HepG2 (cell line): ENCODE data around the gene COL9A2. TPM values are rescaled to one million over a fixed set of nuclear protein-coding genes. Genes with fewer than 3 reads are reported as not detected.
A peak's percentile ranks its signal among the peaks of the same experiment; 100 is the strongest.

ENCODE experiments used
- ARNT ChIP-seq: fragments of 450-650 bp; IDR thresholded peaks from 2 replicates; pipeline ENCODE4 v1.6.1; 2017
- ARNT2 ChIP-seq: sonication (generic); formaldehyde crosslinking; IDR thresholded peaks from 2 replicates; pipeline ENCODE4 v1.8.0; 2022; ENCODE audit warnings: mild to moderate bottlenecking, low read depth, missing genetic modification reagents, moderate library complexity
- CBX2 ChIP-seq, 2 experiments: fragments of 200-600 bp in 1 of 2; sonication (generic); formaldehyde crosslinking in 1 of 2; IDR thresholded peaks; 2 replicates each; pipeline versions ENCODE4 v1.7.0 to v1.8.1; 2018 to 2022; ENCODE audit warnings: low read depth in 2 of 2, low read length in 1 of 2, mild to moderate bottlenecking in 1 of 2, missing genetic modification reagents in 1 of 2
- CERS6 ChIP-seq: sonication (generic); formaldehyde crosslinking; IDR thresholded peaks from 2 replicates; pipeline ENCODE4 v1.5.0; 2020; ENCODE audit warnings: missing genetic modification reagents
- ELF3 ChIP-seq: IDR thresholded peaks from 2 replicates; pipeline ENCODE4 v1.6.1; 2016; ENCODE audit warnings: missing genetic modification reagents, missing compliant biosample characterization
- GABPB1 ChIP-seq: IDR thresholded peaks from 2 replicates; pipeline ENCODE4 v1.6.1; 2016; ENCODE audit warnings: mild to moderate bottlenecking, missing genetic modification reagents, moderate library complexity, missing compliant biosample characterization
- HES4 ChIP-seq: sonication (generic); formaldehyde crosslinking; IDR thresholded peaks from 2 replicates; pipeline ENCODE4 v1.9.0; 2021; ENCODE audit warnings: mild to moderate bottlenecking, missing genetic modification reagents, borderline replicate concordance
- KDM5B ChIP-seq: sonication (generic); formaldehyde crosslinking; IDR thresholded peaks from 2 replicates; pipeline ENCODE4 v1.4.0; 2020; ENCODE audit warnings: missing genetic modification reagents, mild to moderate bottlenecking, borderline replicate concordance
- KLF12 ChIP-seq: sonication (generic); formaldehyde crosslinking; IDR thresholded peaks from 2 replicates; pipeline ENCODE4 v1.4.0; 2020; ENCODE audit warnings: missing genetic modification reagents, borderline replicate concordance
- MAZ ChIP-seq, 2 experiments: sonication (generic) in 1 of 2; formaldehyde crosslinking in 1 of 2; IDR thresholded peaks; 2 replicates each; pipeline versions ENCODE4 v1.5.0 to v1.6.1; 2012 to 2020; ENCODE audit warnings: low read depth in 2 of 2, mild to moderate bottlenecking in 2 of 2, borderline replicate concordance in 1 of 2, improper control_type of control experiment in 1 of 2, low read length in 1 of 2, missing genetic modification reagents in 1 of 2, moderate library complexity in 1 of 2
- PATZ1 ChIP-seq: sonication (generic); formaldehyde crosslinking; IDR thresholded peaks from 2 replicates; pipeline ENCODE4 v1.4.0; 2020; ENCODE audit warnings: missing genetic modification reagents
- POLR2A ChIP-seq, 2 experiments: IDR thresholded peaks; 2 replicates each; pipeline ENCODE4 v1.6.1; 2011; ENCODE audit warnings: low read depth in 2 of 2, low read length in 2 of 2, mild to moderate bottlenecking in 1 of 2, moderate library complexity in 1 of 2; ENCODE audit not compliant: insufficient read depth in 1 of 2
- POLR2G ChIP-seq: fragments of 200-400 bp; formaldehyde crosslinking; IDR thresholded peaks from 2 replicates; pipeline ENCODE4 v1.6.1; 2018; ENCODE audit warnings: mild to moderate bottlenecking, low read depth, low read length, moderate library complexity
- RARG ChIP-seq: sonication (generic); formaldehyde crosslinking; IDR thresholded peaks from 2 replicates; pipeline ENCODE4 v1.4.0; 2020; ENCODE audit warnings: low read depth, mild to moderate bottlenecking, missing genetic modification reagents
- RXRB ChIP-seq: IDR thresholded peaks from 2 replicates; pipeline ENCODE4 v1.6.1; 2016; ENCODE audit warnings: borderline replicate concordance, missing genetic modification reagents, missing compliant biosample characterization
- SIN3A ChIP-seq: IDR thresholded peaks from 2 replicates; pipeline ENCODE4 v1.6.1; 2011; ENCODE audit warnings: low read depth, mild to moderate bottlenecking, control low read depth, low read length, borderline replicate concordance
- SRF ChIP-seq: IDR thresholded peaks from 2 replicates; pipeline ENCODE4 v1.6.1; 2011; ENCODE audit warnings: mild to moderate bottlenecking, low read depth, low read length, moderate library complexity
- TAF1 ChIP-seq: sonication (generic); formaldehyde crosslinking; IDR thresholded peaks from 2 replicates; pipeline ENCODE4 v1.4.0; 2020; ENCODE audit warnings: missing genetic modification reagents
- YY1 ChIP-seq: IDR thresholded peaks from 2 replicates; pipeline ENCODE4 v1.6.1; 2011; ENCODE audit warnings: low read length, low read depth, moderate library complexity, mild to moderate bottlenecking; ENCODE audit not compliant: insufficient read depth, insufficient replicate concordance
- ZNF263 ChIP-seq: sonication (generic); formaldehyde crosslinking; IDR thresholded peaks from 2 replicates; pipeline ENCODE4 v1.4.0; 2020; ENCODE audit warnings: missing genetic modification reagents
- ZNF317 ChIP-seq: sonication (generic); formaldehyde crosslinking; IDR thresholded peaks from 2 replicates; pipeline ENCODE4 v1.5.0; 2020; ENCODE audit warnings: mild to moderate bottlenecking, missing genetic modification reagents
- ZNF337 ChIP-seq: sonication (generic); formaldehyde crosslinking; IDR thresholded peaks from 2 replicates; pipeline ENCODE4 v1.5.1; 2020; ENCODE audit warnings: missing genetic modification reagents, low read depth, mild to moderate bottlenecking, borderline replicate concordance
- ZNF510 ChIP-seq: sonication (generic); formaldehyde crosslinking; IDR thresholded peaks from 2 replicates; pipeline ENCODE4 v1.4.0; 2020; ENCODE audit warnings: low read depth, mild to moderate bottlenecking, missing genetic modification reagents
- ZNF547 ChIP-seq: sonication (generic); formaldehyde crosslinking; IDR thresholded peaks from 2 replicates; pipeline ENCODE4 v1.5.1; 2020; ENCODE audit warnings: mild to moderate bottlenecking, missing genetic modification reagents
- ZNF788 ChIP-seq: sonication (generic); formaldehyde crosslinking; IDR thresholded peaks from 2 replicates; pipeline ENCODE4 v1.5.0; 2020; ENCODE audit warnings: mild to moderate bottlenecking, missing genetic modification reagents, borderline replicate concordance
- polyA plus RNA-seq, 8 experiments: library from polyadenylated mRNA; depleted of rRNA in 3 of 8; stranded (reverse) in 7 of 8; unstranded in 1 of 8; fragments of >200 nt; fragmentation: Illumina TruSeq in 4 of 8; extraction: Trizol in 4 of 8; gene quantifications; 2 replicates each; pipeline versions ENCODE4 v1.2.1 to v1.2.3, GENCODE V29; 2011 to 2016; ENCODE audit warnings: low read depth in 4 of 8, missing spikeins in 1 of 8, mixed read lengths in 1 of 8; ENCODE audit not compliant: insufficient read depth in 1 of 8
- total RNA-seq, 5 experiments: library from RNA; depleted of rRNA; stranded (reverse); fragments of >200 nt; fragmentation: Illumina TruSeq; extraction: Trizol; gene quantifications; 2 replicates each; pipeline ENCODE4 v1.2.3, GENCODE V29; 2016; ENCODE audit warnings: low read depth in 1 of 5

The COL9A2 gene
- total and polyA plus RNA-seq, 2 of the 13 experiments (the other 11 are each of a cell fraction or from before 2014, with no cell fraction given) = 20.2 to 26.9 TPM

- TF ChIP-seq RARG (CRISPR knock-in tag) = no peak
- TF ChIP-seq CBX2 (IDR thresholded peaks at IDR 0.05; ENCODE audit: low read depth, low read length) = no peak
- peak; percentile 60; the same call in 1 of the 2 replicates for TF ChIP-seq CBX2 (CRISPR knock-in tag; IDR thresholded peaks at IDR 0.05; ENCODE audit: low read depth)
- TF ChIP-seq TAF1 (CRISPR knock-in tag) = peak; percentile 58
- TF ChIP-seq ZNF510 = no peak
- peak; percentile 23; the same call in 1 of the 2 replicates for TF ChIP-seq ELF3
- TF ChIP-seq ZNF547 (CRISPR knock-in tag) = no peak; the same call in 1 of the 2 replicates
- no peak for TF ChIP-seq ZNF788 (CRISPR knock-in tag)
- TF ChIP-seq SRF = no peak
- no peak for TF ChIP-seq ZNF317 (CRISPR knock-in tag)
- TF ChIP-seq SIN3A = peak; percentile 53; the same call in 1 of the 2 replicates
- TF ChIP-seq YY1 = peak; percentile 53
- TF ChIP-seq HES4 (CRISPR knock-in tag) = 0 out of 2 replicates have a peak, but pooled peaks have one; percentile 26
- 0 out of 2 replicates have a peak, but pooled peaks have one; percentile 43 for TF ChIP-seq ZNF337 (CRISPR knock-in tag)
- no peak for TF ChIP-seq CERS6 (CRISPR knock-in tag)
- TF ChIP-seq POLR2A (IDR thresholded peaks at IDR 0.05; ENCODE audit: insufficient read depth in 1 of 2, low read depth in 2 of 2, low read length in 2 of 2) = peak; percentile 55 to 60
- TF ChIP-seq POLR2G = peak; percentile 69
- TF ChIP-seq KLF12 (CRISPR knock-in tag) = no peak
- TF ChIP-seq ARNT2 (CRISPR knock-in tag) = peak; percentile 83
- peak; percentile 73 for TF ChIP-seq PATZ1 (CRISPR knock-in tag)
- peak; percentile 67 for TF ChIP-seq MAZ (IDR thresholded peaks at IDR 0.05; ENCODE audit: borderline replicate concordance, low read depth, low read length)
- TF ChIP-seq MAZ (CRISPR knock-in tag; IDR thresholded peaks at IDR 0.05; ENCODE audit: low read depth) = no peak
- TF ChIP-seq RXRB (CRISPR knock-in tag) = peak; percentile 37; the same call in 1 of the 2 replicates
- peak; percentile 45; the same call in 1 of the 2 replicates for TF ChIP-seq ZNF263 (CRISPR knock-in tag)
- no peak for TF ChIP-seq ARNT
- no peak for TF ChIP-seq KDM5B
- peak; percentile 58; the same call in 1 of the 2 replicates for TF ChIP-seq GABPB1
Measured at GRCh38 chr1:40316595-40317393, at the start of gene COL9A2 (continued).
